DMS53 treated with DMSO at 0.1 percent for 48 hours (cell line): ENCODE measurements around the gene CSRNP3.

Experiments used
- DNase-seq: peaks from one replicate; lab custom pipeline; 2025; ENCODE audit not compliant: unreplicated experiment; lab: John Stamatoyannopoulos, UW

CSRNP3 gene

GRCh38 chr2:165469417-165469816, at the start of gene CSRNP3:
Gene CSRNP3, plus strand, starts transcription at chr2:165469698. Its CDS starts 125,368 bp downstream, at chr2:165595066.
- peak; percentile 98 for DNase-seq

- no peak for DNase-seq
Observed at GRCh38 chr2:165420231-165420630, 49.3 kb upstream of the CSRNP3 start.

- DNase-seq: no peak
Observed at GRCh38 chr2:165423081-165423480, 46.4 kb upstream of the CSRNP3 start.

GRCh38 chr2:165425556-165425955, 43.9 kb upstream of the CSRNP3 start:
- no peak for DNase-seq

- no peak for DNase-seq
Observed at GRCh38 chr2:165427686-165428085, 41.8 kb upstream of the CSRNP3 start.

GRCh38 chr2:165428926-165429325, 40.6 kb upstream of the CSRNP3 start:
- DNase-seq: no peak

GRCh38 chr2:165431014-165431413, 38.5 kb upstream of the CSRNP3 start:
- no peak for DNase-seq

- no peak for DNase-seq
Observed at GRCh38 chr2:165432234-165432966, 37.1 kb upstream of the CSRNP3 start.

GRCh38 chr2:165434865-165435496, 34.5 kb upstream of the CSRNP3 start:
- no peak for DNase-seq

- no peak for DNase-seq
Observed at GRCh38 chr2:165435611-165436010, 33.9 kb upstream of the CSRNP3 start.

GRCh38 chr2:165436559-165436958, 32.9 kb upstream of the CSRNP3 start:
- no peak for DNase-seq

- DNase-seq: peak; percentile 61
Observed at GRCh38 chr2:165440367-165440766, 29.1 kb upstream of the CSRNP3 start.

- peak; percentile 86 for DNase-seq
Observed at GRCh38 chr2:165443511-165443910, 26.0 kb upstream of the CSRNP3 start.

- DNase-seq: no peak
Observed at GRCh38 chr2:165448406-165448805, 21.1 kb upstream of the CSRNP3 start.

GRCh38 chr2:165450156-165450555, 19.3 kb upstream of the CSRNP3 start:
- DNase-seq: no peak

- no peak for DNase-seq
Observed at GRCh38 chr2:165452327-165452726, 17.2 kb upstream of the CSRNP3 start.

GRCh38 chr2:165453561-165454094, 15.9 kb upstream of the CSRNP3 start:
- no peak for DNase-seq

- no peak for DNase-seq
Observed at GRCh38 chr2:165454905-165455304, 14.6 kb upstream of the CSRNP3 start.

- DNase-seq: no peak
Observed at GRCh38 chr2:165456027-165456426, 13.5 kb upstream of the CSRNP3 start.

GRCh38 chr2:165462443-165462842, 7.1 kb upstream of the CSRNP3 start:
- DNase-seq: no peak

GRCh38 chr2:165466386-165466785, 3.1 kb upstream of the CSRNP3 start:
- no peak for DNase-seq

- DNase-seq: no peak
Observed at GRCh38 chr2:165467921-165468320, 1.6 kb upstream of the CSRNP3 start.
